Measurements from ENCODE around the gene FSTL5.
A peak's percentile ranks its signal among the peaks of the same experiment; 100 is the strongest.

FSTL5 gene

GRCh38 chr4:161936625-161937550 lies 226.9 kb downstream of the FSTL5 start:
- DNase-seq (ENCODE audit: low spot score) = no peak

- DNase-seq (ENCODE audit: low spot score) = no peak
Observed at GRCh38 chr4:161931089-161931488, 232.7 kb downstream of the FSTL5 start.

- DNase-seq (ENCODE audit: low spot score) = no peak
Observed at GRCh38 chr4:161929956-161930355, 233.8 kb downstream of the FSTL5 start.

GRCh38 chr4:161926033-161926828 lies 237.6 kb downstream of the FSTL5 start:
- DNase-seq (ENCODE audit: low spot score) = no peak

GRCh38 chr4:161920304-161921052 lies 243.3 kb downstream of the FSTL5 start:
- DNase-seq (ENCODE audit: low spot score) = no peak

GRCh38 chr4:161919442-161920220 lies 244.2 kb downstream of the FSTL5 start:
- no peak for DNase-seq (ENCODE audit: low spot score)

GRCh38 chr4:161916035-161916434 lies 247.8 kb downstream of the FSTL5 start:
- no peak for DNase-seq (ENCODE audit: low spot score)

GRCh38 chr4:161907590-161907955 lies 256.2 kb downstream of the FSTL5 start:
- no peak for DNase-seq (ENCODE audit: low spot score)

GRCh38 chr4:161906836-161907589 lies 256.8 kb downstream of the FSTL5 start:
- no peak for DNase-seq (ENCODE audit: low spot score)

- no peak for DNase-seq (ENCODE audit: low spot score)
Observed at GRCh38 chr4:161900110-161900509, 263.7 kb downstream of the FSTL5 start.

GRCh38 chr4:161894493-161895167 lies 269.2 kb downstream of the FSTL5 start:
- no peak for DNase-seq (ENCODE audit: low spot score)

- no peak for DNase-seq (ENCODE audit: low spot score)
Observed at GRCh38 chr4:161894014-161894413, 269.8 kb downstream of the FSTL5 start.

GRCh38 chr4:161893566-161893965 lies 270.2 kb downstream of the FSTL5 start:
- DNase-seq (ENCODE audit: low spot score) = no peak

- no peak for DNase-seq (ENCODE audit: low spot score)
Observed at GRCh38 chr4:161892951-161893350, 270.8 kb downstream of the FSTL5 start.

- no peak for DNase-seq (ENCODE audit: low spot score)
Observed at GRCh38 chr4:161883157-161883556, 280.6 kb downstream of the FSTL5 start.

- no peak for DNase-seq (ENCODE audit: low spot score)
Observed at GRCh38 chr4:161881370-161881769, 282.4 kb downstream of the FSTL5 start.

- no peak for DNase-seq (ENCODE audit: low spot score)
Observed at GRCh38 chr4:161869511-161869910, 294.3 kb downstream of the FSTL5 start.

GRCh38 chr4:161856711-161857326 lies 307.0 kb downstream of the FSTL5 start:
- peak; percentile 27 for DNase-seq (ENCODE audit: low spot score)

GRCh38 chr4:161850631-161851030 lies 313.2 kb downstream of the FSTL5 start:
- DNase-seq (ENCODE audit: low spot score) = no peak

GRCh38 chr4:161841759-161842158 lies 322.0 kb downstream of the FSTL5 start:
- DNase-seq (ENCODE audit: low spot score) = no peak
